Mesenchymal stem cell (in vitro differentiated cells and primary cell): ENCODE data around the gene TBX1.

Experiments used
- DNase-seq: peaks from one replicate; pipeline ENCODE4 v3.0.0-alpha.2; 2013
- H2AFZ ChIP-seq: one replicate; pipeline ENCODE4 v1.6.1; 2013; ENCODE audit warnings: low read depth, mild to moderate bottlenecking, control low read depth, inconsistent platforms, low read length, moderate library complexity
- H2AK5ac ChIP-seq: 2 replicates; pipeline ENCODE4 v1.6.1; 2013; ENCODE audit warnings: low read length, moderate library complexity, mild to moderate bottlenecking, inconsistent platforms; ENCODE audit not compliant: severe bottlenecking
- H2BK120ac ChIP-seq: one replicate; pipeline ENCODE4 v1.6.1; 2013; ENCODE audit warnings: low read depth, mild to moderate bottlenecking, inconsistent platforms, low read length, moderate library complexity
- H2BK12ac ChIP-seq, 2 experiments: one replicate each; pipeline ENCODE4 v1.6.1; 2013; ENCODE audit warnings: inconsistent platforms in 2 of 2, low read length in 2 of 2, mild to moderate bottlenecking in 2 of 2, moderate library complexity in 2 of 2, control low read depth in 1 of 2
- H2BK15ac ChIP-seq: one replicate; pipeline ENCODE4 v1.6.1; 2013; ENCODE audit warnings: mild to moderate bottlenecking, low read depth, inconsistent platforms; ENCODE audit not compliant: poor library complexity, severe bottlenecking
- H2BK5ac ChIP-seq: 2 replicates; pipeline ENCODE4 v1.6.1; 2013; ENCODE audit warnings: low read depth, mild to moderate bottlenecking, low read length, control low read depth, inconsistent platforms; ENCODE audit not compliant: poor library complexity, severe bottlenecking
- H3K14ac ChIP-seq, 2 experiments: one replicate each; pipeline ENCODE4 v1.6.1; 2013; ENCODE audit warnings: inconsistent platforms in 2 of 2, low read length in 2 of 2, control low read depth in 1 of 2, mild to moderate bottlenecking in 1 of 2, moderate library complexity in 1 of 2
- H3K18ac ChIP-seq, 2 experiments: one replicate each; pipeline ENCODE4 v1.6.1; 2013; ENCODE audit warnings: inconsistent platforms in 2 of 2, low read length in 2 of 2, control low read depth in 1 of 2, low read depth in 1 of 2, mild to moderate bottlenecking in 1 of 2
- H3K23ac ChIP-seq, 2 experiments: one replicate each; pipeline ENCODE4 v1.6.1; 2013; ENCODE audit warnings: inconsistent platforms in 2 of 2, low read length in 2 of 2, mild to moderate bottlenecking in 2 of 2, moderate library complexity in 2 of 2, control low read depth in 1 of 2
- H3K27ac ChIP-seq: 2 replicates; pipeline ENCODE4 v1.5.1; 2013; ENCODE audit warnings: mild to moderate bottlenecking, moderate library complexity, low read length, control low read depth, inconsistent platforms; ENCODE audit not compliant: poor library complexity, severe bottlenecking
- H3K27me3 ChIP-seq, 2 experiments: 2 replicates each; pipeline versions ENCODE4 v1.6.1 to v1.7.0; 2013; ENCODE audit warnings: low read length in 2 of 2, mild to moderate bottlenecking in 2 of 2, moderate library complexity in 2 of 2, control low read depth in 1 of 2, inconsistent platforms in 1 of 2; ENCODE audit not compliant: control insufficient read depth in 1 of 2, insufficient read depth in 1 of 2
- H3K36me3 ChIP-seq, 2 experiments: 2 replicates each; pipeline versions ENCODE4 v1.6.1 to v1.7.0; 2013; ENCODE audit warnings: low read length in 2 of 2, control low read depth in 1 of 2, inconsistent platforms in 1 of 2, low read depth in 1 of 2, mild to moderate bottlenecking in 1 of 2; ENCODE audit not compliant: insufficient read depth in 2 of 2, control insufficient read depth in 1 of 2
- H3K4ac ChIP-seq, 2 experiments: one replicate each; pipeline ENCODE4 v1.6.1; 2013; ENCODE audit warnings: inconsistent platforms in 2 of 2, low read length in 2 of 2, mild to moderate bottlenecking in 2 of 2, moderate library complexity in 2 of 2, control low read depth in 1 of 2, low read depth in 1 of 2
- H3K4me1 ChIP-seq: 2 replicates; pipeline ENCODE4 v1.6.1; 2013; ENCODE audit warnings: low read depth, low read length, control low read depth; ENCODE audit not compliant: control insufficient read depth, insufficient read depth
- H3K4me2 ChIP-seq: 2 replicates; pipeline ENCODE4 v1.6.1; 2013; ENCODE audit warnings: low read length, mild to moderate bottlenecking, inconsistent platforms; ENCODE audit not compliant: poor library complexity, severe bottlenecking
- H3K4me3 ChIP-seq, 2 experiments: 2 replicates each; pipeline versions ENCODE4 v1.5.1 to v1.7.0; 2013; ENCODE audit warnings: low read length in 2 of 2, mild to moderate bottlenecking in 2 of 2, control low read depth in 1 of 2, low read depth in 1 of 2; ENCODE audit not compliant: insufficient read depth in 1 of 2
- H3K79me1 ChIP-seq: replicated peaks from 2 replicates; pipeline ENCODE4 v1.6.1; 2013; ENCODE audit warnings: mild to moderate bottlenecking, control low read depth, low read length, inconsistent platforms; ENCODE audit not compliant: poor library complexity, severe bottlenecking
- H3K9ac ChIP-seq: 2 replicates; pipeline ENCODE4 v1.7.0; 2013; ENCODE audit warnings: mild to moderate bottlenecking, low read length, moderate library complexity
- H3K9me3 ChIP-seq: 2 replicates; pipeline ENCODE4 v1.7.0; 2013; ENCODE audit warnings: mild to moderate bottlenecking, low read length; ENCODE audit not compliant: control insufficient read depth
- H4K8ac ChIP-seq: one replicate; pipeline ENCODE4 v1.6.1; 2013; ENCODE audit warnings: inconsistent platforms, mild to moderate bottlenecking, low read length, moderate library complexity
- H4K91ac ChIP-seq: one replicate; pipeline ENCODE4 v1.6.1; 2013; ENCODE audit warnings: mild to moderate bottlenecking, low read length, inconsistent platforms
- WGBS: methylation state at CpG from one replicate; pipeline ENCODE4 v1.1.7; 2013; ENCODE audit warnings: mixed read lengths; 5-methylcytosine and 5-hydroxymethylcytosine counted together

TBX1 gene

GRCh38 chr22:19808873-19809478 lies 48.4 kb downstream of the TBX1 start:
- Histone ChIP-seq H3K36me3 (peaks cover 0 to 49% of the 10 kb centered on the region in 2 experiments), H3K18ac (no peak overlapping the region), H3K9ac (no peak overlapping the region), H4K91ac (no peak overlapping the region), H2BK12ac (no peak overlapping the region), H3K79me1 (no peaks in the 10 kb centered on the region), H2BK15ac (no peak overlapping the region), H3K4ac (no peak overlapping the region), H3K4me1 (peaks cover 20% of the 10 kb centered on the region), H3K27ac (no peak overlapping the region), H3K4me3 (no peak overlapping the region), H2BK5ac (no peak overlapping the region), H2BK120ac (no peak overlapping the region), H4K8ac (no peak overlapping the region), H3K27me3 (no peaks in the 10 kb centered on the region), H3K4me2 (no peak overlapping the region), H2AK5ac (no peak overlapping the region), H3K14ac (no peak overlapping the region), H2AFZ (no peak overlapping the region), H3K9me3 (no peaks in the 10 kb centered on the region), H3K23ac (no peak overlapping the region)
- DNase-seq: no peak
- WGBS: 98% methylated on average over 10 of the region's 11 CpGs

DNA sequence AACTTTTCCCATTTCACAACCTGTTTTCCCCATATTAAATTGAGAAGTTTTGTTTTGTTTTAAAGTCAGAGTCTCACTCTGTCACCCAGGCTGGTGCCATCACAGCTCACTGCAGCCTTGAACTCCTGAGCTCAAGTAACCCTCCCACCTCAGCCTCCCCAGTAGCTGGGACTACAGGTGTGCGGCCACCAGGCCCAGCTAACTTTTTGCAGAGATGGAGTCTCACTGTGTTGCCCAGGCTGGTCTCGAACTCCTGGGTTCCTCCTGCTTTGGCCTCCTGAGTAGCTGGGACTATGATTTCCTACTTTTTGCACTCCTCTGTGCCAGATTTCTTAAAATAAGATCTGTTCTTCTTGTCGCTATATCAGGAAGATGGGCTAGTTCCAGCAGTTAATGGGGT lies 49.2 kb downstream of the TBX1 start:
- H3K27me3 ChIP-seq: no peaks in the 10 kb centered on the region
- H2BK12ac ChIP-seq: no peak overlapping the region
- no peak overlapping the region for H2AK5ac ChIP-seq
- H3K9ac ChIP-seq: no peak overlapping the region
- no peak overlapping the region for H2AFZ ChIP-seq
- H3K18ac ChIP-seq: no peak overlapping the region
- no peak for DNase-seq
- no peaks in the 10 kb centered on the region for H3K79me1 ChIP-seq
- H4K8ac ChIP-seq: no peak overlapping the region
- H2BK15ac ChIP-seq: no peak overlapping the region
- no peak overlapping the region for H2BK5ac ChIP-seq
- no peak overlapping the region for H3K23ac ChIP-seq
- H4K91ac ChIP-seq: no peak overlapping the region
- H3K27ac ChIP-seq: no peak overlapping the region
- no peak overlapping the region for H3K4ac ChIP-seq
- H3K4me1 ChIP-seq: peaks cover 20% of the 10 kb centered on the region
- no peak overlapping the region for H3K4me3 ChIP-seq
- WGBS: 100% methylated on average over 3 of the region's 3 CpGs
- H3K9me3 ChIP-seq: no peaks in the 10 kb centered on the region
- peaks cover 0 to 48% of the 10 kb centered on the region in 2 experiments for H3K36me3 ChIP-seq
- H3K14ac ChIP-seq: no peak overlapping the region
- H3K4me2 ChIP-seq: no peak overlapping the region
- H2BK120ac ChIP-seq: no peak overlapping the region

GRCh38 chr22:19810381-19811201 lies 50.0 kb downstream of the TBX1 start:
- no peak overlapping the region for H3K4me3 ChIP-seq
- no peak overlapping the region for H3K27ac ChIP-seq
- no peak overlapping the region for H3K4me2 ChIP-seq
- peaks cover 0 to 42% of the 10 kb centered on the region in 2 experiments for H3K36me3 ChIP-seq
- WGBS: 86% methylated on average over 20 of the region's 23 CpGs
- no peak overlapping the region for H2BK120ac ChIP-seq
- no peak overlapping the region for H2BK12ac ChIP-seq
- H3K14ac ChIP-seq: peak overlapping the region in 1 of 2 experiments; percentile 91
- no peaks in the 10 kb centered on the region for H3K9me3 ChIP-seq
- peaks cover 21% of the 10 kb centered on the region for H3K4me1 ChIP-seq
- no peak overlapping the region for H3K4ac ChIP-seq
- no peaks in the 10 kb centered on the region for H3K27me3 ChIP-seq
- no peak overlapping the region for H2AK5ac ChIP-seq
- H2AFZ ChIP-seq: no peak overlapping the region
- no peak overlapping the region for H3K9ac ChIP-seq
- no peak overlapping the region for H4K8ac ChIP-seq
- H4K91ac ChIP-seq: no peak overlapping the region
- DNase-seq: peak; percentile 40
- no peak overlapping the region for H2BK15ac ChIP-seq
- H2BK5ac ChIP-seq: no peak overlapping the region
- no peak overlapping the region for H3K18ac ChIP-seq
- no peak overlapping the region for H3K23ac ChIP-seq
- H3K79me1 ChIP-seq: no peaks in the 10 kb centered on the region

- no peak overlapping the region for H3K27ac ChIP-seq
Observed at GRCh38 chr22:19811211-19811621, 50.6 kb downstream of the TBX1 start.

More at GRCh38 chr22:19811211-19811621, 50.6 kb downstream of the TBX1 start:
- Histone ChIP-seq H3K4me1 (peaks cover 17% of the 10 kb centered on the region), H4K91ac (no peak overlapping the region), H3K27me3 (no peaks in the 10 kb centered on the region), H3K4me3 (no peak overlapping the region), H2AK5ac (no peak overlapping the region), H2BK5ac (no peak overlapping the region), H2BK120ac (no peak overlapping the region), H2BK12ac (no peak overlapping the region), H3K79me1 (no peaks in the 10 kb centered on the region), H3K9ac (no peak overlapping the region), H3K18ac (no peak overlapping the region), H4K8ac (no peak overlapping the region), H3K36me3 (peaks cover 0 to 37% of the 10 kb centered on the region in 2 experiments), H3K4me2 (no peak overlapping the region), H3K4ac (no peak overlapping the region), H2AFZ (no peak overlapping the region), H3K14ac (no peak overlapping the region), H2BK15ac (no peak overlapping the region), H3K23ac (no peak overlapping the region), H3K9me3 (no peaks in the 10 kb centered on the region)
- 98% methylated on average over 12 of the region's 12 CpGs for WGBS
- DNase-seq: no peak
